ENCODE data around the gene STX5. TPM values are rescaled to one million over a fixed set of nuclear protein-coding genes. Genes with fewer than 3 reads are reported as not detected.

Gene STX5
- total RNA-seq, 2 experiments from 2014 or later, result 93.1 to 104 TPM

- ATAC-seq (ENCODE audit: poor library complexity), result peak; percentile 79
- H3K36me3 Mint-ChIP-seq (ENCODE audit: low read depth), result peaks cover 85% of the 10 kb centered on the region
- H3K4me1 Mint-ChIP-seq (ENCODE audit: low read depth), result peaks cover 59% of the 10 kb centered on the region
- H3K9me3 ChIP-seq (ENCODE audit: control insufficient read depth in 1 of 2, insufficient read depth in 1 of 2, low read length in 2 of 2), result no peaks in the 10 kb centered on the region
- no peaks in the 10 kb centered on the region for H3K9me3 Mint-ChIP-seq
- H3K36me3 ChIP-seq (ENCODE audit: insufficient read depth, low read length), result peaks cover 66% of the 10 kb centered on the region
- peak within 1 kb of the TSS; percentile 99 for H3K4me3 ChIP-seq (ENCODE audit: low read length)
- intact Hi-C loops (cut with DNase I, micrococcal nuclease), result loop anchor here (1.0 to 2.0 kb wide), 3 partner anchors 14 to 39 kb away; partner anchors contain the start of genes NXF1 (in 1 of the 2) and TAF6L (in 1 of the 2)
- DNase-seq, result peak; percentile 82 to 93 (median 91)
- peak within 1 kb of the TSS; percentile 98 for H3K27ac Mint-ChIP-seq
- POLR2A ChIA-PET, result interaction anchor here (0.7 to 8.8 kb wide), 14 partner anchors 9 to 127 kb away, joined by 3 to 273 read pairs (median 4); partner anchors contain the start of genes C11orf98, CSKMT, HNRNPUL2 and NXF1
- no peaks in the 10 kb centered on the region for H3K27me3 Mint-ChIP-seq
- CTCF ChIA-PET, result interaction anchor here (1.1 kb wide), 1 partner anchor 14 kb away, joined by 3 read pairs; the partner anchor contains the start of gene NXF1
- H3K4me1 ChIP-seq (ENCODE audit: insufficient read depth, low read length), result peaks cover 54% of the 10 kb centered on the region
- no peak for TF ChIP-seq CTCF (IDR thresholded peaks at IDR 0.05)
- H3K27ac ChIP-seq (ENCODE audit: low read depth in 1 of 2, low read length in 2 of 2), result peak within 1 kb of the TSS; percentile 84
- peak within 1 kb of the TSS; percentile 98 for H3K4me3 Mint-ChIP-seq
- no peaks in the 10 kb centered on the region for H3K27me3 ChIP-seq (ENCODE audit: control insufficient read depth in 1 of 2, insufficient read depth in 2 of 2, low read length in 2 of 2)
Observed at GRCh38 chr11:62791501-62792201, 40.2 kb downstream of the STX5 start, which contains the start of gene TMEM223. TMEM223 (minus strand) TSS chr11:62792006; CDS start chr11:62791994, 12 bp downstream.

GRCh38 chr11:62789576-62789975, 42.3 kb downstream of the STX5 start:
- DNase-seq, result no peak
- H3K4me1 Mint-ChIP-seq (ENCODE audit: low read depth), result peaks cover 67% of the 10 kb centered on the region
- peak overlapping the region; percentile 98 for H3K4me3 Mint-ChIP-seq
- Histone ChIP-seq H3K36me3 (ENCODE audit: insufficient read depth, low read length) (peaks cover 45% of the 10 kb centered on the region), H3K9me3 (ENCODE audit: control insufficient read depth in 1 of 2, insufficient read depth in 1 of 2, low read length in 2 of 2) (no peaks in the 10 kb centered on the region), H3K4me3 (ENCODE audit: low read length) (no peak overlapping the region), H3K27me3 (ENCODE audit: control insufficient read depth in 1 of 2, insufficient read depth in 2 of 2, low read length in 2 of 2) (no peaks in the 10 kb centered on the region), H3K4me1 (ENCODE audit: insufficient read depth, low read length) (peaks cover 64% of the 10 kb centered on the region), H3K27ac (ENCODE audit: low read depth in 1 of 2, low read length in 2 of 2) (peak overlapping the region in 1 of 2 donors; percentile 48)
- peaks cover 72% of the 10 kb centered on the region for H3K36me3 Mint-ChIP-seq (ENCODE audit: low read depth)
- peak overlapping the region; percentile 98 for H3K27ac Mint-ChIP-seq
- no peaks in the 10 kb centered on the region for H3K9me3 Mint-ChIP-seq
- ChIA-PET POLR2A (interaction anchor here (0.9 to 8.8 kb wide), 7 partner anchors 18 to 92 kb away, joined by 3 to 273 read pairs (median 8); partner anchors contain the start of genes HNRNPUL2, SLC3A2, TTC9C and WDR74), CTCF (interaction anchor here (0.7 to 1.9 kb wide), 2 partner anchors 50 to 91 kb away, joined by 3 to 8 read pairs; partner anchors contain the start of gene SLC3A2)
- TF ChIP-seq CTCF (IDR thresholded peaks at IDR 0.05), result no peak
- no peak for ATAC-seq (ENCODE audit: poor library complexity)
- intact Hi-C loops (cut with DNase I, micrococcal nuclease), result loop anchor here (5.0 kb wide), 2 partner anchors 37 to 197 kb away; partner anchors contain the start of genes TUT1 (in 1 of the 2) and ZBTB3 (in 1 of the 2)
- H3K27me3 Mint-ChIP-seq, result no peaks in the 10 kb centered on the region

- Histone ChIP-seq H3K36me3 (ENCODE audit: insufficient read depth, low read length) (peaks cover 39% of the 10 kb centered on the region), H3K27ac (ENCODE audit: low read depth in 1 of 2, low read length in 2 of 2) (peak overlapping the region in 1 of 2 donors; percentile 17), H3K4me1 (ENCODE audit: insufficient read depth, low read length) (peaks cover 64% of the 10 kb centered on the region), H3K9me3 (ENCODE audit: control insufficient read depth in 1 of 2, insufficient read depth in 1 of 2, low read length in 2 of 2) (no peaks in the 10 kb centered on the region), H3K27me3 (ENCODE audit: control insufficient read depth in 1 of 2, insufficient read depth in 2 of 2, low read length in 2 of 2) (no peaks in the 10 kb centered on the region), H3K4me3 (ENCODE audit: low read length) (no peak overlapping the region)
- no peak for TF ChIP-seq CTCF (IDR thresholded peaks at IDR 0.05)
- Mint-ChIP-seq H3K9me3 (no peaks in the 10 kb centered on the region), H3K27me3 (no peaks in the 10 kb centered on the region), H3K27ac (peak overlapping the region; percentile 98), H3K4me3 (peak overlapping the region; percentile 98), H3K36me3 (ENCODE audit: low read depth) (peaks cover 66% of the 10 kb centered on the region), H3K4me1 (ENCODE audit: low read depth) (peaks cover 61% of the 10 kb centered on the region)
- DNase-seq (no peak), ATAC-seq (ENCODE audit: poor library complexity) (no peak)
- intact Hi-C loops (cut with DNase I, micrococcal nuclease), result loop anchor here (5.0 kb wide), 2 partner anchors 37 to 197 kb away; partner anchors contain the start of genes TUT1 (in 1 of the 2) and ZBTB3 (in 1 of the 2)
- CTCF ChIA-PET, result interaction anchor here (1.9 to 3.5 kb wide), 2 partner anchors 62 to 92 kb away, joined by 8 to 44 read pairs; partner anchors contain the start of genes HNRNPUL2, SLC3A2 and TTC9C
- POLR2A ChIA-PET, result interaction anchor here (0.9 to 8.8 kb wide), 10 partner anchors 12 to 92 kb away, joined by 3 to 273 read pairs (median 32); partner anchors contain the start of genes HNRNPUL2, POLR2G, SLC3A2 and TTC9C
Observed at GRCh38 chr11:62788991-62789390, 42.9 kb downstream of the STX5 start.
